SK-N-SH treated with all-trans-retinoic acid at 6 μM for 48 hours (cell line): ENCODE results near the gene RPUSD3.
"Not testable (repeated sequence)": the region's sequence is repeated elsewhere in the genome, so short reads cannot be mapped to it uniquely, and the experiment has no call there.

Experiments used
- ATAC-seq: fragments of 200-7000 bp; cut with Tn5 transposase; 3 replicates; pipeline ENCODE4 v1.9.1; 2020; ENCODE audit warnings: mild to moderate bottlenecking, moderate library complexity
- ARNTL ChIP-seq: fragments of 450-650 bp; formaldehyde crosslinking; IDR thresholded peaks from 2 replicates; pipeline ENCODE4 v1.5.0; 2020; ENCODE audit warnings: low read depth, mild to moderate bottlenecking, moderate library complexity, borderline replicate concordance
- BACH2 ChIP-seq: fragments of 250-450 bp; sonication (Bioruptor Pico); IDR thresholded peaks from 2 replicates; pipeline ENCODE4 v1.9.0; 2021; ENCODE audit warnings: mild to moderate bottlenecking, borderline replicate concordance
- CREB5 ChIP-seq: fragments of 250-450 bp; sonication (Bioruptor Pico); IDR thresholded peaks from 2 replicates; pipeline ENCODE4 v1.5.1; 2020; ENCODE audit warnings: low read depth, mild to moderate bottlenecking, moderate library complexity
- CSDC2 ChIP-seq: fragments of 250-450 bp; sonication (Bioruptor Pico); IDR thresholded peaks from 2 replicates; pipeline ENCODE4 v1.5.0; 2020; ENCODE audit warnings: mild to moderate bottlenecking, moderate library complexity
- CSRNP3 ChIP-seq: fragments of 250-450 bp; sonication (Bioruptor Pico); IDR thresholded peaks from 2 replicates; pipeline ENCODE4 v1.5.1; 2021; ENCODE audit warnings: mild to moderate bottlenecking, moderate library complexity
- ESRRG ChIP-seq: fragments of 250-450 bp; sonication (Bioruptor Pico); IDR thresholded peaks from 2 replicates; pipeline ENCODE4 v1.6.1; 2021; ENCODE audit warnings: mild to moderate bottlenecking
- GLIS3 ChIP-seq: fragments of 250-450 bp; sonication (Bioruptor Pico); IDR thresholded peaks from 2 replicates; pipeline ENCODE4 v1.5.0; 2020; ENCODE audit warnings: mild to moderate bottlenecking, moderate library complexity
- ISL1 ChIP-seq: fragments of 250-450 bp; sonication (Bioruptor Pico); IDR thresholded peaks from 2 replicates; pipeline ENCODE4 v2.1.2; 2022; ENCODE audit warnings: mild to moderate bottlenecking, moderate library complexity
- OSR1 ChIP-seq: fragments of 250-450 bp; sonication (Bioruptor Pico); IDR thresholded peaks from 2 replicates; pipeline ENCODE4 v1.8.0; 2022; ENCODE audit warnings: moderate library complexity, mild to moderate bottlenecking, inconsistent platforms
- PATZ1 ChIP-seq: fragments of 250-450 bp; sonication (Bioruptor Pico); IDR thresholded peaks from 2 replicates; pipeline ENCODE4 v1.8.0; 2020; ENCODE audit warnings: mild to moderate bottlenecking, moderate library complexity, borderline replicate concordance
- PPARA ChIP-seq: fragments of 250-450 bp; sonication (Bioruptor Pico); IDR thresholded peaks from 2 replicates; pipeline ENCODE4 v1.5.0; 2020; ENCODE audit warnings: mild to moderate bottlenecking, borderline replicate concordance
- RARB ChIP-seq: fragments of 250-450 bp; sonication (Bioruptor Pico); IDR thresholded peaks from 2 replicates; pipeline ENCODE4 v1.8.0; 2021; ENCODE audit warnings: mild to moderate bottlenecking, moderate library complexity
- SNAI2 ChIP-seq: fragments of 250-450 bp; sonication (Bioruptor Pico); IDR thresholded peaks from 2 replicates; pipeline ENCODE4 v1.5.0; 2020; ENCODE audit warnings: mild to moderate bottlenecking, moderate library complexity
- TCF4 ChIP-seq: fragments of 250-450 bp; sonication (Bioruptor Pico); IDR thresholded peaks from 2 replicates; pipeline ENCODE4 v1.8.0; 2021; ENCODE audit warnings: mild to moderate bottlenecking, moderate library complexity, borderline replicate concordance
- TOX ChIP-seq: fragments of 250-450 bp; sonication (Bioruptor Pico); IDR thresholded peaks from 2 replicates; pipeline ENCODE4 v1.8.0; 2021; ENCODE audit warnings: mild to moderate bottlenecking, moderate library complexity, borderline replicate concordance
- TSHZ2 ChIP-seq: fragments of 250-450 bp; sonication (Bioruptor Pico); IDR thresholded peaks from 2 replicates; pipeline ENCODE4 v1.5.0; 2020; ENCODE audit warnings: mild to moderate bottlenecking, moderate library complexity
- ZC3H10 ChIP-seq: fragments of 250-450 bp; sonication (Bioruptor Pico); IDR thresholded peaks from 2 replicates; pipeline ENCODE4 v1.5.1; 2021; ENCODE audit warnings: mild to moderate bottlenecking, moderate library complexity
- ZFP3 ChIP-seq: fragments of 250-450 bp; sonication (Bioruptor Pico); IDR thresholded peaks from 2 replicates; pipeline ENCODE4 v1.5.0; 2020; ENCODE audit warnings: mild to moderate bottlenecking, moderate library complexity
- ZNF565 ChIP-seq: fragments of 450-650 bp; formaldehyde crosslinking; conservative IDR thresholded peaks from 2 replicates; pipeline ENCODE4 v1.5.0; 2020; ENCODE audit warnings: low read depth, mild to moderate bottlenecking, moderate library complexity
- ZNF70 ChIP-seq: fragments of 450-650 bp; formaldehyde crosslinking; IDR thresholded peaks from 2 replicates; pipeline ENCODE4 v1.5.0; 2020; ENCODE audit warnings: mild to moderate bottlenecking, moderate library complexity
- ZNF8 ChIP-seq: fragments of 450-650 bp; formaldehyde crosslinking; IDR thresholded peaks from 2 replicates; pipeline ENCODE4 v1.5.0; 2020; ENCODE audit warnings: mild to moderate bottlenecking, moderate library complexity

RPUSD3 gene

GRCh38 chr3:9859530-9860025 lies 15.8 kb upstream of the RPUSD3 start:
- no peak for ATAC-seq
- TF ChIP-seq RARB (CRISPR knock-in tag) = no peak
- no peak for TF ChIP-seq CREB5
- no peak for TF ChIP-seq TOX
- TF ChIP-seq GLIS3 = no peak
- no peak for TF ChIP-seq TSHZ2 (CRISPR knock-in tag)
- no peak for TF ChIP-seq ZNF8 (CRISPR knock-in tag)
- TF ChIP-seq ZNF70 (CRISPR knock-in tag) = no peak
- TF ChIP-seq OSR1 (CRISPR knock-in tag) = no peak

GRCh38 chr3:9855594-9855993 lies 11.8 kb upstream of the RPUSD3 start:
- TF ChIP-seq PATZ1 (CRISPR knock-in tag) = no peak
- TF ChIP-seq TOX = no peak
- TF ChIP-seq ARNTL (CRISPR knock-in tag) = no peak
- TF ChIP-seq RARB (CRISPR knock-in tag) = no peak
- no peak for TF ChIP-seq BACH2 (CRISPR knock-in tag)
- no peak for TF ChIP-seq TSHZ2 (CRISPR knock-in tag)
- no peak for TF ChIP-seq ISL1
- no peak for TF ChIP-seq GLIS3
- TF ChIP-seq ZC3H10 (CRISPR knock-in tag) = no peak
- TF ChIP-seq ESRRG (CRISPR knock-in tag) = no peak
- TF ChIP-seq PPARA (CRISPR knock-in tag) = no peak
- TF ChIP-seq ZNF565 = no peak
- no peak for TF ChIP-seq ZFP3 (CRISPR knock-in tag)
- no peak for TF ChIP-seq CSRNP3 (CRISPR knock-in tag)
- TF ChIP-seq CSDC2 (CRISPR knock-in tag) = no peak
- no peak for TF ChIP-seq TCF4 (CRISPR knock-in tag)
- no peak for TF ChIP-seq CREB5
- no peak for TF ChIP-seq SNAI2
- no peak for TF ChIP-seq OSR1 (CRISPR knock-in tag)
- TF ChIP-seq, all 23 proteins: peak for 0
- ATAC-seq = no peak

GRCh38 chr3:9854291-9854940 lies 10.6 kb upstream of the RPUSD3 start:
- ATAC-seq = not testable (repeated sequence)
